ENCODE data around the gene LYRM2.

- TF ChIP-seq ZNF274 (IDR thresholded peaks at IDR 0.05; ENCODE audit: borderline replicate concordance, low read depth, low read length), result no peak
- no peak for TF ChIP-seq POLR2A (conservative IDR thresholded peaks at IDR 0.05)
- TF ChIP-seq CTCF (IDR thresholded peaks at IDR 0.05 in 2 of 3, conservative IDR thresholded peaks at IDR 0.05 in 1 of 3; ENCODE audit: insufficient read depth in 2 of 3, low read depth in 1 of 3, low read length in 3 of 3), result no peak
- no peak for TF ChIP-seq RAD21 (CRISPR knock-in tag; conservative IDR thresholded peaks at IDR 0.05 in 1 of 2, IDR thresholded peaks at IDR 0.05 in 1 of 2)
- TF ChIP-seq RAD51 (IDR thresholded peaks at IDR 0.05; ENCODE audit: borderline replicate concordance, low read depth), result no peak
- no peak for TF ChIP-seq ZNF253 (CRISPR knock-in tag; conservative IDR thresholded peaks at IDR 0.05)
- no peak for TF ChIP-seq TCF7 (IDR thresholded peaks at IDR 0.05; ENCODE audit: borderline replicate concordance)
- no peak for TF ChIP-seq PBX2 (CRISPR knock-in tag; IDR thresholded peaks at IDR 0.05; ENCODE audit: low read depth)
- no peak for TF ChIP-seq PBX2 (tag; conservative IDR thresholded peaks at IDR 0.05; ENCODE audit: low read depth)
- no peak for TF ChIP-seq ZNF609 (CRISPR knock-in tag; IDR thresholded peaks at IDR 0.05; ENCODE audit: borderline replicate concordance)
Observed at GRCh38 chr6:89688328-89688727, 49.8 kb upstream of the LYRM2 start.

All from K562 (cell line).